Stimulated activated naive CD4-positive, alpha-beta T cell treated with Interleukin-2 at 50 U/mL for 16 hours (primary cell): ENCODE measurements around the gene COL4A1.

Experiments used
- DNase-seq: peaks from one replicate; lab custom pipeline; 2025; lab: John Stamatoyannopoulos, UW

The COL4A1 gene

GRCh38 chr13:110273254-110273653 is 33.7 kb downstream of the COL4A1 start:
- no peak for DNase-seq

DNA sequence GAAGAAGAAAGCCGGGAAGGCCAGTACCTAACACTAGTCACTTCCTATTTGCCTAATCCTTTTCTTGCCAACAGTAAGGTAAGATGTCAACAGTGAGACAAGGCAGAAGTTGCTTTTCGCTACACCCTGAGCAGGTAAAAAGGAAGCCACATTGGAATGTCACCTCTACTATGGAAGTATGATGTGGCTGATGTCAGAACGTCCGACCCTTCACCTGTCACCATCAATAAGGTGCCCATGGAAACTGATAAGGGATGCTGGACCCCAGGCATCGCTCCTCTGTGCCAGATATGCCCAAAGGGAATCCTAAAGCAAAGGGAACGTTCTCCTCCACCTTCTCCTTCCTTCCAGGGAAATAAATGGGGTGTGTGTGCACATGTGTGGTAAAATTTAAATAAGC is 34.3 kb downstream of the COL4A1 start:
- no peak for DNase-seq

GRCh38 chr13:110272227-110272626 is 34.7 kb downstream of the COL4A1 start:
- no peak for DNase-seq

GRCh38 chr13:110271313-110271712 is 35.6 kb downstream of the COL4A1 start:
- DNase-seq, result no peak

DNA sequence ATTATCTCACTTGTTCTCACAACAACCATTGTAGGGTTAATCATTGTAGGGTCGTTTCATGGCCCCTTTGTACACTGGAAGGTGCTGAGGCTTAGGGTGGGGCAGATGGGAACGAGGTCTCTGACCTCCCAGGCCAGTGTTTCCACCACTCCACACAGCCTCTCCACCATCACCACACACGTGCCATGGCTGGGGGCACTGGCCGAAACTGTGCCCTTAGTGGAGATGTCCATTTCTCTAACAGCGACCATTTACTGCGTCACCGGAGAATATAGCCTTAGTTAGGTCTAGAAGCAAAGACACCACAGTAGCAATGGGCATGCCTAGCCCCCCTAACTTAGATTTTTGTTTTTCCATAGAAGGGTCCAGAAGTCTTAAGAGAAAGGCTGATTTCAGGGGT is 36.5 kb downstream of the COL4A1 start:
- DNase-seq, result no peak

GRCh38 chr13:110269509-110270185 is 37.3 kb downstream of the COL4A1 start:
- no peak for DNase-seq

DNA sequence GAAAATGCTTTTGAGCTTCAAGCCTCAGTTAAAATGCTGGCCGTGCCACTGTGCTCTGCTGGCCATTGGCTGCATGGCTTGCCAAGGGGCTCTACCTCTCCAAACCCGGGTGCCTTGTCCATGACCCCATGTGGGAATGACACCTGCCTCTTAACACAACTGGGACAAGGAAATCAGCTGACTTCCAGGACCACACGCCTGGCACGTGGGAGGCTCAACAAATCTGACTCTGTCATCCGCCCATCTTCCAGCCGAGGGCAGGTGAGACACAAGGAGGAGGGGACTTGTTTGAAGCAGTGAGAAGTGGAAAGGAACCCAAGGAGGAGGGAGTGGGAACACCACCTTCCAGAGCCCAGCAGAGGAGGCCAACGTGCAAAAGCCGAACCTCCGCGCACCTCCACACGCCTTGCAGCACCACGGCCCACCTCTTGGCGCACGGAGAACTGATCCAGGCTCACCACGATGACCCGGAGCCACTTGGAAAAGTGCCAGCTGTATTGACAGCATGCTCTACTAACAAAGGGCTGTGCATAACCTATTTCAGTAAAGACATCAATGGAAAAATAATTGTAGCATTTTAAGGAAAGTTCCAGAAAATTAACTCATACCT is 38.3 kb downstream of the COL4A1 start:
- no peak for DNase-seq

GRCh38 chr13:110268061-110268460 is 38.9 kb downstream of the COL4A1 start:
- DNase-seq, result no peak

DNA sequence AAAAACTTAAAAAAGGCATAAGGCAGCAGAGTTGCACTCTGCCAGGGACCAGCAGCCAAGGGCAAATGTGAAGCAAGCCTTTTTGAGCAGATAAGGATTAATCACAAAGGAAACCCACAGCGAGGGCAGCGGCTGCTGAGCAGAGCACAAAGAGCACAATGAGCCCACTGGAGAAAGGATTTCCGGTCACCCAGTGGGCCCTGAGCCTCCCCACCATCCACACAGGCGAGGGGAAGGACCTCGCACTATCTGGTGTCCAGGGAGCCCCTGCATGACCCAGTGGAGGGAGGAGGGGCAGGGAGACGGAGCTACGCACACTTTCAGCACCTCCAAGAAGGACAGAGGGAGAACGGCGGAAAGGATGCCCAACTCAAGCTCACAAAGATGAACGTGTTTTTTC is 40.0 kb downstream of the COL4A1 start:
- no peak for DNase-seq

DNA sequence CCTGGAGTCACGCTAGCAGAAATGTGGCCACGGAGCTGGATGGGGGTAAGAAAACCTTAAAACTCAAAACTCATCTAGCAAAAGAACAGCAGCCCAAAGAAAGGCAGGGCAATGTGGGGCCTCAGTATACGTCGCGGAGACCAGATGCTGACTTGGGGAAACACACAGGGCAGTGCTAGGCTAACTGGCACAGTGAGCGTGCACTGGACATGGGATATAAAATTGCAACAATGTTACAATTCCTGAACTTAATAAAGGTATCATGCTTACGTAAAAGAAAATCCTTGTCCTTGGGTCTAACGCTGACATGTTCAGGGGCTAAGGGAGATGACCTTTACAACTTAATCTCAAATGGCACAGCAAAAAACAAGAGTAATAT is 40.5 kb downstream of the COL4A1 start:
- no peak for DNase-seq

GRCh38 chr13:110265682-110266430 is 41.1 kb downstream of the COL4A1 start:
- no peak for DNase-seq

- DNase-seq, result no peak
Measured at GRCh38 chr13:110265341-110265681, 41.6 kb downstream of the COL4A1 start.

- DNase-seq, result no peak
Measured at GRCh38 chr13:110264685-110265275, 42.2 kb downstream of the COL4A1 start.

- no peak for DNase-seq
Measured at GRCh38 chr13:110263888-110264287, 43.1 kb downstream of the COL4A1 start.

GRCh38 chr13:110263404-110263803 is 43.6 kb downstream of the COL4A1 start:
- DNase-seq, result no peak

DNA sequence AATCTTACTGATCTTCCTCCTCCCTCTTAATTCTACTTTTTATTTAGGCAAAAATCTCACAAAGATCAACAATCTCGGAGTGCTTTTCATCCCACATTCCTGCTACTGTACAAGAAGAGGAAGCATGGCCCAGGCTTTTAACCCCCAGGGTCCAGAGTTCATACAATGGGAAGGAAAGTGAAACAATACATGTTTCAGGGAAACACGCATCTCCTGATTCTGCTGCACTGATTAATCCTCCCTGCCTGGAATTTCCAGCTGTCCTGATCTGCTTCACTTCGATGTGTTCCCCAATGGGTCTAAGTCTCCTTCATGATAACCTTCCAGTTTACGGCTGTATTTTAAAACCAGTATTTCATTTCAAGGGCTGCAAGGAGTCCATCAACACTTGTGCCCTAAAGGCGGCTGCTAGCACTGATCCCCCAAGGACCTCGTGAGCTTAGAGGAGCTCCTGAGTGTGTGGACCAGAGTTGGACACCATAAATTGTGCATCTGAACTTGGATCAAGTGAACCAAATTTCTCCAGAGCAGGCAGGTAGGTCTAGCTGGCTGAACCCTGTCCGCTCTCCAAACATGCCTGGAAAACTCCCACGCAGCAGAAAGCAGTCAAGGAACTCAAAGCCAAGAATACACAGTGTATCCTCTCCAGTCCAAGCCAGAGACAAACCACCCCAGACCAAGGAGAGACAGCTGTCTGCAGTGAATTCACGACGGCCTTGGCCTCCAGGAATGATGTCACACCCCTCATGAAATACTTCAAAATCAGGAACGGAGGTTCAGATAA is 44.3 kb downstream of the COL4A1 start:
- no peak for DNase-seq

DNA sequence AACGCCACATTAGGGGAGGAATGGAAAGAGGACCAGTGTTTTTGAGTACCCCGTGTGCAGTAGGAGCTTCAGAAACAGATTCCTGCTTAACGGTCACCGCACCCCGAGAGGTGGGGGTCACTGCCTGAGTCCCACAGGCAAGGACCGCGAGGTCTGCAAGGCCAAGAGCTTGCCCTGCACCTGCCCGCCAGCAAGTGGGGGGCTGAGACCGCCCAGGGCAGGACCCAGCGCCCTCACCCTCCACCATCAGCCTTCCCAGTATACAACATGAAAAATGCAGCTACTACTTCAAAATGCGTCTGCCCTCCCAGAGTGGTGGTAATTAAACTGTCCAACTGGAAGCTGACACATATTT is 44.9 kb downstream of the COL4A1 start:
- DNase-seq, result no peak

- DNase-seq, result no peak
Measured at GRCh38 chr13:110261166-110262081, 45.5 kb downstream of the COL4A1 start.

- DNase-seq, result no peak
Measured at GRCh38 chr13:110259651-110260050, 47.3 kb downstream of the COL4A1 start.

DNA sequence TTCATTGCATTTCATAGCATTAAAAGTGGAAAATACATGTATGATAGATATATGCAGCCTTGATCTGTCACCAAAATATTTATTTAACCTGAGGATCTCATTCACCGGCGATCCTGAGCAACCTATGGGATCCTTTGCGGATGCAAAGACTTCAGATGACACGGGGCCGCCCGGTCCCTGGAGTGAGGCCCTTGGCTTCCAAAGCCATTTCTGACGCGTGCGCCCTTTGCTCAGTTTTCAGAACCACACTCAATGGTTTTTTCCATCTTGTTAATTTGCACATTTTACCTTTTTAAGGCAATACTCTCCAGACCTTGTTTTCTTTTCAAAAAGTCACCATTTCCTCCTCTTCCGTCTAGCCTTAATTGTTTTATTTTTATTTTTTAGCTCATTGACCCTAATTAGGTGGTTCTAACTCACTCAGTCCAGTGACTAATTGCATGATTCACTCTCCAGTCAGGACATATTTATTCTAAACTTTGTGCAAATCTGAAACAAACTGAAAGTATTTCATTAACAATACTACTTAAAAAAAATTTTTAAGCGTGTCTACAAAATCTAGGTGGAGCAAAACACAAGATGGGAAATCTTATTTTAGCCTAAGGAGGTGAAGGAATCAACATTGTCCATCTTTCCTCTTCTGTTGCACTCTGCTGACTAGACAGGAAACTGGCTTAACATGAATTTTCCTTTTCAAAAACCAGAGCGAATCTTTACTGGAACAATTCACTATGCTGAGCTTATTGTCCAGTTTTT is 47.9 kb downstream of the COL4A1 start:
- no peak for DNase-seq

DNA sequence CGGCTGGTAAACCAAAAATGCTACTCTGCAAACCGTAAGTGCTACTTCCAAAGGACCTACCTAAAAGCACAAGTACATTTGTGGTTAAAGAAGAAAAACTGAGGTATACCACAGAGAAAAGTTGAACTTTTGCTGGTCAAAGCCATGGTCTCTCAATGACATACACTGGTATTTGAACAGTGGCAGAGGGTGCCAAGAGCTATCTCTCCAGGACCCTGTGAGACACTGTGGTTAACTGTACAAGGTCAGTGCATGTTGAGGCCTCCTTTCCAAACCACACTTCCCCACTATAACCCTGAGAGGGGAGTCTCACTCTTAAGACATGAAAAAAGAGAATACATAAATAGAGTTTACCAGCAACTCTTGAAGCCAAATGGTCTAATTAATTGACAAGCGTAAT is 49.5 kb downstream of the COL4A1 start:
- DNase-seq, result no peak
